Natural killer cell (primary cell): ENCODE results near the gene KDM3A. TPM values are rescaled to one million over a fixed set of nuclear protein-coding genes. Genes with fewer than 3 reads are reported as not detected.

Experiments used
- ATAC-seq, 3 donors: fragments of 150-1000 bp in 2 of 3; fragments of 200-7000 bp in 1 of 3; cut with Tn5 transposase; 1 replicate in 1 of 3; 2 replicates in 2 of 3; pipeline ENCODE4 v1.10.0; 2021; ENCODE audit warnings: mild to moderate bottlenecking in 2 of 3, moderate library complexity in 2 of 3
- DNase-seq, 2 donors: peaks; one replicate each; pipeline versions ENCODE4 v3.0.0 to v3.0.0-alpha.2; 2013 to 2021; ENCODE audit warnings: mixed read lengths in 1 of 2
- H3K27ac ChIP-seq: one replicate; pipeline ENCODE4 v1.5.1; 2013; ENCODE audit warnings: mild to moderate bottlenecking, low read length
- H3K27me3 ChIP-seq: one replicate; pipeline ENCODE4 v1.6.1; 2013; ENCODE audit warnings: low read length; ENCODE audit not compliant: control insufficient read depth, insufficient read depth
- H3K36me3 ChIP-seq: one replicate; pipeline ENCODE4 v1.6.1; 2013; ENCODE audit warnings: low read length; ENCODE audit not compliant: control insufficient read depth, insufficient read depth
- H3K4me1 ChIP-seq: one replicate; pipeline ENCODE4 v1.6.1; 2013; ENCODE audit warnings: low read length; ENCODE audit not compliant: control insufficient read depth, insufficient read depth
- H3K4me3 ChIP-seq: one replicate; pipeline ENCODE4 v1.5.1; 2013; ENCODE audit warnings: low read length
- H3K9me3 ChIP-seq: one replicate; pipeline ENCODE4 v1.6.1; 2013; ENCODE audit warnings: low read length; ENCODE audit not compliant: control insufficient read depth, insufficient read depth
- H3K27ac Mint-ChIP-seq, 2 donors: one replicate each; pipeline ENCODE4 v1.8.0; 2022; ENCODE audit warnings: mild to moderate bottlenecking in 2 of 2, mixed read lengths in 2 of 2, moderate library complexity in 1 of 2
- H3K27me3 Mint-ChIP-seq, 2 donors: one replicate each; pipeline ENCODE4 v1.8.0; 2022; ENCODE audit warnings: low read depth in 2 of 2, mixed read lengths in 2 of 2
- H3K36me3 Mint-ChIP-seq: one replicate; pipeline ENCODE4 v1.8.0; 2022; ENCODE audit warnings: mixed read lengths
- H3K4me1 Mint-ChIP-seq, 2 donors: one replicate each; pipeline ENCODE4 v1.8.0; 2022; ENCODE audit warnings: mixed read lengths in 2 of 2
- H3K4me3 Mint-ChIP-seq: one replicate; pipeline ENCODE4 v1.8.0; 2022; ENCODE audit warnings: mild to moderate bottlenecking, moderate library complexity, mixed read lengths
- H3K9me3 Mint-ChIP-seq, 2 donors: one replicate each; pipeline ENCODE4 v1.8.0; 2022; ENCODE audit warnings: mixed read lengths in 2 of 2
- CTCF ChIP-seq: fragments of 200-600 bp; IDR thresholded peaks from one replicate; pipeline ENCODE4 v1.8.0; 2022; ENCODE audit warnings: antibody characterized with exemption
- WGBS: methylation state at CpG from one replicate; pipeline ENCODE4 v1.1.7; 2013; ENCODE audit warnings: missing lambda C conversion rate; ENCODE audit not compliant: insufficient coverage; 5-methylcytosine and 5-hydroxymethylcytosine counted together
- intact Hi-C: fragments of 100-400 bp; cut with micrococcal nuclease; formaldehyde crosslinking; loops from one replicate; pipeline ENCODE4 v1.14.2; 2022
- total RNA-seq, 4 donors: library from RNA; stranded (reverse); fragments of 120-200 nt in 1 of 4; gene quantifications; one replicate each; pipeline versions ENCODE4 v1.2.3 to v1.2.4, GENCODE V29; 2013 to 2022

The KDM3A gene
- total RNA-seq, 3 donors from 2014 or later (not counting 1 experiment from before 2014, with no cell fraction given) = 172 to 195 (median 188) TPM

- intact Hi-C loops = no loop called here
- Histone ChIP-seq H3K36me3 (peaks cover 14% of the 10 kb centered on the region), H3K4me3 (no peak overlapping the region), H3K4me1 (peaks cover 19% of the 10 kb centered on the region), H3K27me3 (no peaks in the 10 kb centered on the region), H3K9me3 (no peaks in the 10 kb centered on the region), H3K27ac (no peak overlapping the region)
- WGBS = 76% methylated on average over 5 of the region's 7 CpGs
- no peak for ATAC-seq
- no peak for DNase-seq
- peaks cover 70 to 71% of the 10 kb centered on the region in 2 donors for H3K4me1 Mint-ChIP-seq
- TF ChIP-seq CTCF = no peak
- peaks cover 25% of the 10 kb centered on the region for H3K36me3 Mint-ChIP-seq
- peaks cover 4 to 8% of the 10 kb centered on the region in 2 donors for H3K9me3 Mint-ChIP-seq
- peaks cover 0 to 4% of the 10 kb centered on the region in 2 donors for H3K27me3 Mint-ChIP-seq
- H3K27ac Mint-ChIP-seq = peak overlapping the region; percentile 97
- H3K4me3 Mint-ChIP-seq = peak overlapping the region; percentile 97
Observed at GRCh38 chr2:86443631-86444350, 2.6 kb downstream of the KDM3A start.

GRCh38 chr2:86445436-86445835 lies 4.3 kb downstream of the KDM3A start:
- Histone ChIP-seq H3K27me3 (no peaks in the 10 kb centered on the region), H3K9me3 (no peaks in the 10 kb centered on the region), H3K36me3 (peaks cover 26% of the 10 kb centered on the region), H3K27ac (no peak overlapping the region), H3K4me1 (peaks cover 19% of the 10 kb centered on the region), H3K4me3 (no peak overlapping the region)
- Mint-ChIP-seq H3K4me1 (peaks cover 83% of the 10 kb centered on the region in 2 donors), H3K9me3 (peaks cover 2% of the 10 kb centered on the region in 2 donors), H3K36me3 (peaks cover 18% of the 10 kb centered on the region), H3K27me3 (peaks cover 0 to 2% of the 10 kb centered on the region in 2 donors), H3K27ac (peak overlapping the region; percentile 49 to 97), H3K4me3 (no peak overlapping the region)
- 82% methylated on average over 4 of the region's 4 CpGs for WGBS
- ATAC-seq (no peak), DNase-seq (no peak)
- TF ChIP-seq CTCF = no peak
- intact Hi-C loops = no loop called here

- Histone ChIP-seq H3K36me3 (peaks cover 32% of the 10 kb centered on the region), H3K27ac (no peak overlapping the region), H3K4me3 (no peak overlapping the region), H3K27me3 (no peaks in the 10 kb centered on the region), H3K4me1 (peaks cover 19% of the 10 kb centered on the region), H3K9me3 (no peaks in the 10 kb centered on the region)
- WGBS = 97% methylated on average over 1 of the region's 2 CpGs
- Mint-ChIP-seq H3K27ac (no peak overlapping the region), H3K36me3 (peaks cover 12% of the 10 kb centered on the region), H3K9me3 (no peaks in the 10 kb centered on the region), H3K4me3 (no peak overlapping the region), H3K4me1 (peaks cover 81 to 83% of the 10 kb centered on the region in 2 donors), H3K27me3 (no peaks in the 10 kb centered on the region)
- TF ChIP-seq CTCF = no peak
- DNase-seq = no peak
- intact Hi-C loops = no loop called here
- no peak for ATAC-seq
Observed at GRCh38 chr2:86446060-86446459, 4.9 kb downstream of the KDM3A start.

- no peak overlapping the region for H3K4me3 ChIP-seq
- H3K27me3 ChIP-seq = no peaks in the 10 kb centered on the region
- Mint-ChIP-seq H3K4me3 (no peak overlapping the region), H3K27ac (no peak overlapping the region), H3K36me3 (peaks cover 24% of the 10 kb centered on the region), H3K4me1 (peaks cover 36 to 39% of the 10 kb centered on the region in 2 donors), H3K9me3 (no peaks in the 10 kb centered on the region), H3K27me3 (no peaks in the 10 kb centered on the region)
- no peaks in the 10 kb centered on the region for H3K9me3 ChIP-seq
- no peak for TF ChIP-seq CTCF
- ATAC-seq (no peak), DNase-seq (no peak)
- intact Hi-C loops = no loop called here
- H3K36me3 ChIP-seq = peaks cover 89% of the 10 kb centered on the region
- WGBS = 85% methylated on average over 2 of the region's 2 CpGs
- H3K4me1 ChIP-seq = no peaks in the 10 kb centered on the region
- no peak overlapping the region for H3K27ac ChIP-seq
Observed at GRCh38 chr2:86453836-86454235, 12.7 kb downstream of the KDM3A start.
